SU-DHL-6 (cell line): ENCODE data around the gene CPNE4.

Experiments
- H2AFZ ChIP-seq: fragments of 200-600 bp; sonication (generic); 2 replicates; pipeline ENCODE4 v1.6.1; 2014; ENCODE audit warnings: low read depth, mild to moderate bottlenecking, moderate library complexity, mixed read lengths, antibody characterized with exemption, low read length; ENCODE audit not compliant: severe bottlenecking
- H3F3A ChIP-seq: fragments of 200-600 bp; shearing (Covaris generic); 2 replicates; pipeline ENCODE4 v1.6.0; 2016; ENCODE audit warnings: antibody characterized with exemption, mild to moderate bottlenecking; ENCODE audit not compliant: insufficient read depth
- H3K27ac ChIP-seq: fragments of 200-600 bp; sonication (generic); 2 replicates; pipeline ENCODE4 v1.5.1; 2016; ENCODE audit warnings: low read depth, mild to moderate bottlenecking, low read length, moderate library complexity, mixed read lengths
- H3K27me3 ChIP-seq: fragments of 200-600 bp; sonication (generic), shearing (Covaris generic); 2 replicates; pipeline ENCODE4 v1.6.0; 2014; ENCODE audit warnings: mild to moderate bottlenecking, low read length
- H3K36me3 ChIP-seq: fragments of 200-600 bp; sonication (generic); 2 replicates; pipeline ENCODE4 v1.6.1; 2014; ENCODE audit warnings: mild to moderate bottlenecking, low read length, mixed read lengths
- H3K4me2 ChIP-seq: fragments of 300-600, 200-600 bp; shearing (Covaris generic), sonication (generic); 2 replicates; pipeline ENCODE4 v1.6.0; 2014; ENCODE audit warnings: low read length, low read depth, mild to moderate bottlenecking; ENCODE audit not compliant: poor library complexity, severe bottlenecking
- H3K4me3 ChIP-seq: fragments of 200-600 bp; sonication (generic); 2 replicates; pipeline ENCODE4 v1.5.1; 2014; ENCODE audit warnings: antibody characterized with exemption, low read length, mild to moderate bottlenecking, mixed read lengths; ENCODE audit not compliant: insufficient read depth, poor library complexity, severe bottlenecking
- H3K79me2 ChIP-seq: fragments of 200-600 bp; sonication (generic); 2 replicates; pipeline ENCODE4 v1.6.1; 2014; ENCODE audit warnings: mild to moderate bottlenecking, low read length, moderate library complexity; ENCODE audit not compliant: insufficient read depth
- H3K9ac ChIP-seq: fragments of 200-600 bp; sonication (generic); 2 replicates; pipeline ENCODE4 v1.7.0; 2014; ENCODE audit warnings: mild to moderate bottlenecking, low read length
- H3K9me2 ChIP-seq: fragments of 200-600 bp; sonication (generic); replicated peaks from 2 replicates; pipeline ENCODE4 v1.6.1; 2014; ENCODE audit warnings: low read length; ENCODE audit not compliant: insufficient read depth
- H3K9me3 ChIP-seq: fragments of 200-600 bp; sonication (generic); 2 replicates; pipeline ENCODE4 v1.6.1; 2014; ENCODE audit warnings: low read length, mixed read lengths; ENCODE audit not compliant: insufficient read depth
- H4K20me1 ChIP-seq: fragments of 200-600 bp; sonication (generic); 2 replicates; pipeline ENCODE4 v1.6.1; 2014; ENCODE audit warnings: low read depth, mild to moderate bottlenecking, antibody characterized with exemption, low read length, moderate library complexity, mixed read lengths
- EZH2phosphoT487 ChIP-seq: fragments of 200-600 bp; sonication (generic), shearing (Covaris generic); conservative IDR thresholded peaks from 2 replicates; pipeline ENCODE4 v1.6.1; 2018; ENCODE audit warnings: mild to moderate bottlenecking, antibody characterized with exemption, low read length, moderate library complexity, mixed read lengths
- TF ChIP-seq, protein P1 (sequence below): fragments of 200-600 bp; sonication (generic); IDR thresholded peaks from one replicate; pipeline ENCODE4 v1.5.1; 2017; ENCODE audit warnings: antibody characterized with exemption, mild to moderate bottlenecking, low read length, moderate library complexity; ENCODE audit not compliant: insufficient read depth, poor library complexity, severe bottlenecking

The CPNE4 gene

DNA sequence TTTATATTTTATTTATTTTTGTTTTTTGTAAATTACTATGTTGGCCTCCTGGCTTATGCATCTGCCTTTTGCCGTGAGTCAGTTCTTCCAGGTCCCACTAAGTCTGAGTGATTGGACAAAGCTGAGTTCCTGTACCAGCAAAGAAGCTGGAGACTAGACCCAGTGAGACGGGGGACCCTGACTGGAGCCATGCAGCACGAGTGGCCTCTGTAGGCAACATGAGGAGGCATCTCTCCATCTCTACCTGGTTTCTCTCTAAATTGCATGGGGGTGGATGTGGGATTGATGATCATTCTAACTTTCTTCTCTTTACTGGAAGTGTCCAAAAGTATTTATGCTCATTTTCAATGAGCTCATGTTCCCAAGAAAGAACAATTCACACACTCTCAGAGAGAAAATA is 376.7 kb downstream of the CPNE4 start:
- no peaks in the 10 kb centered on the region for H3K79me2 ChIP-seq
- no peaks in the 10 kb centered on the region for H3F3A ChIP-seq
- no peaks in the 10 kb centered on the region for H3K36me3 ChIP-seq
- H3K27me3 ChIP-seq = no peaks in the 10 kb centered on the region
- no peaks in the 10 kb centered on the region for H4K20me1 ChIP-seq
- no peak overlapping the region for H3K4me3 ChIP-seq
- H3K9me3 ChIP-seq = no peaks in the 10 kb centered on the region
- no peaks in the 10 kb centered on the region for H3K9me2 ChIP-seq
- no peak overlapping the region for H3K9ac ChIP-seq
- no peak overlapping the region for H3K27ac ChIP-seq
- H2AFZ ChIP-seq = no peak overlapping the region
- H3K4me2 ChIP-seq = no peak overlapping the region
- TF ChIP-seq EZH2phosphoT487 = no peak
- TF ChIP-seq, protein P1, sequence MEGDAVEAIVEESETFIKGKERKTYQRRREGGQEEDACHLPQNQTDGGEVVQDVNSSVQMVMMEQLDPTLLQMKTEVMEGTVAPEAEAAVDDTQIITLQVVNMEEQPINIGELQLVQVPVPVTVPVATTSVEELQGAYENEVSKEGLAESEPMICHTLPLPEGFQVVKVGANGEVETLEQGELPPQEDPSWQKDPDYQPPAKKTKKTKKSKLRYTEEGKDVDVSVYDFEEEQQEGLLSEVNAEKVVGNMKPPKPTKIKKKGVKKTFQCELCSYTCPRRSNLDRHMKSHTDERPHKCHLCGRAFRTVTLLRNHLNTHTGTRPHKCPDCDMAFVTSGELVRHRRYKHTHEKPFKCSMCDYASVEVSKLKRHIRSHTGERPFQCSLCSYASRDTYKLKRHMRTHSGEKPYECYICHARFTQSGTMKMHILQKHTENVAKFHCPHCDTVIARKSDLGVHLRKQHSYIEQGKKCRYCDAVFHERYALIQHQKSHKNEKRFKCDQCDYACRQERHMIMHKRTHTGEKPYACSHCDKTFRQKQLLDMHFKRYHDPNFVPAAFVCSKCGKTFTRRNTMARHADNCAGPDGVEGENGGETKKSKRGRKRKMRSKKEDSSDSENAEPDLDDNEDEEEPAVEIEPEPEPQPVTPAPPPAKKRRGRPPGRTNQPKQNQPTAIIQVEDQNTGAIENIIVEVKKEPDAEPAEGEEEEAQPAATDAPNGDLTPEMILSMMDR = no peak

DNA sequence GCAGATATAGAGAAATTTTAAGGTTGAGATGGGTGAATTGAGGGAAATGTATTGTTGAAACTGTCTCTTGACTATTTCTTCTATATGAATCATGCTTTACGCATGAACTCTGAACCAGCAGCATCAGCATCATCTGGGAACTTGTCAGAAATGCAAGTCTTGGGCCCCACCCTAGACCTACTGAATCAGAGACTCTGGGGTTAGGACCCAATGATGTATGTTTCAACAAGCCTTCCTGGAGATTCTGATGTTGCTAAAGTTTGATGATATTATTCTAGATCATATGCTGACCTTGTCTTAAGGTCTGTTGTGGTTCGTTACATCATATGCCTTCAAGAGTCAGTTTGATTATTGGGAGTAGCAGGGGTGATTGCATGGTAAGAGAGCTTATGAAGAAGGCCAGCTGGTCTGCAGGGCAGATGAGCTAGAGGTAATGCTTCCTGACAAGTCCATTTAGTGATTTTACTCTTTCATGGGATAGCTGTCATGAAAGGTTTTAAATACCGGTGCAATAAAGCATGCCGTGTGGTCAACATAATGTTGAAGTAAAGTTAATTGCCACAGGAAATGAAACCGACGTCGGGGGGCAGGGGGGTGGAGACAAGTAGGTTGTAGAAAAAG is 379.6 kb downstream of the CPNE4 start:
- Histone ChIP-seq H4K20me1 (no peaks in the 10 kb centered on the region), H3K9ac (no peak overlapping the region), H3K79me2 (no peaks in the 10 kb centered on the region), H3F3A (no peaks in the 10 kb centered on the region), H3K9me3 (no peaks in the 10 kb centered on the region), H3K27me3 (no peaks in the 10 kb centered on the region), H3K36me3 (no peaks in the 10 kb centered on the region), H3K9me2 (no peaks in the 10 kb centered on the region), H2AFZ (no peak overlapping the region), H3K27ac (no peak overlapping the region), H3K4me3 (no peak overlapping the region), H3K4me2 (no peak overlapping the region)
- TF ChIP-seq EZH2phosphoT487 = no peak
- TF ChIP-seq, protein P1 = no peak

DNA sequence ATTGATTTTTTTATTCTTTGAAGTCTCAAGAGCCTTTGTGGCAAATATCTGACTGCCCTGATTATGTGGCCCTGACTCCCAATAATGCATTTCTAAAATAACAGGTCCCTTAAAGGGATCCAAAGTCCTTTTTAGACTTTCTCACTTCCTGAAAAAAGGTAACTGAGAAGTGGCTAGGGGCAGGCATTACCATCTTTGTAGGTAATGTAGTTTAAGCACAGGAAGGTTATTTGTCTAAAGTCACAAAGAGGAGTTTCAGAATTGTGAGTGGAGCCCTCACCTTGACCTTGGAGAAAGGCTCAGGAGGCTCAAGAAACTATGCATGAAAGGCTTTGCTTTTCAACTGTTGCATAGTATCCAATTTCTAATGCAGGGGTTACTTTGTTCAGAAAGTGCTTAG is 389.2 kb downstream of the CPNE4 start:
- no peak overlapping the region for H3K4me2 ChIP-seq
- H4K20me1 ChIP-seq = no peaks in the 10 kb centered on the region

More for the DNA sequence above, 389.2 kb downstream of the CPNE4 start:
- no peak for TF ChIP-seq EZH2phosphoT487
- TF ChIP-seq, protein P1 = no peak
- Histone ChIP-seq H3K27me3 (no peaks in the 10 kb centered on the region), H3K79me2 (no peaks in the 10 kb centered on the region), H3F3A (no peaks in the 10 kb centered on the region), H3K4me3 (no peak overlapping the region), H3K9me3 (no peaks in the 10 kb centered on the region), H3K9me2 (no peaks in the 10 kb centered on the region), H2AFZ (no peak overlapping the region), H3K27ac (no peak overlapping the region), H3K36me3 (no peaks in the 10 kb centered on the region), H3K9ac (no peak overlapping the region)
